Lower lobe of right lung (tissue), 2 donors: ENCODE measurements around the gene TMEM120A. TPM values are rescaled to one million over a fixed set of nuclear protein-coding genes. Genes with fewer than 3 reads are reported as not detected.

Experiments used
- ATAC-seq, 2 donors: fragments of 200-7000 bp; cut with Tn5 transposase; one replicate each; pipeline ENCODE4 v1.9.1; 2020 to 2022; ENCODE audit warnings: mild to moderate bottlenecking in 2 of 2, moderate library complexity in 2 of 2
- DNase-seq: peaks from one replicate; pipeline ENCODE4 v3.0.0-alpha.2; 2020
- H3K27ac ChIP-seq: fragments of 200-600 bp; one replicate; pipeline ENCODE4 v1.8.0; 2022
- H3K27me3 ChIP-seq: fragments of 200-600 bp; one replicate; pipeline ENCODE4 v1.8.0; 2022; ENCODE audit warnings: low read depth
- H3K36me3 ChIP-seq: fragments of 200-600 bp; one replicate; pipeline ENCODE4 v1.8.0; 2022; ENCODE audit warnings: mild to moderate bottlenecking
- H3K4me1 ChIP-seq: fragments of 200-600 bp; one replicate; pipeline ENCODE4 v1.8.0; 2022
- H3K4me3 ChIP-seq: fragments of 200-600 bp; one replicate; pipeline ENCODE4 v1.8.0; 2022; ENCODE audit warnings: mild to moderate bottlenecking
- H3K9me3 ChIP-seq: fragments of 200-600 bp; one replicate; pipeline ENCODE4 v1.8.0; 2022
- intact Hi-C: fragments of 100-400 bp; cut with DNase I; formaldehyde crosslinking; loops from one replicate; pipeline ENCODE4 v1.11.0; 2022
- total RNA-seq: library from RNA; stranded (reverse); fragmentation: NEBNext Ultra II Directional; extraction: Animal tissue kit (Norgen Biotek cat#: 25700); gene quantifications from one replicate; pipeline ENCODE4 v1.2.1, GENCODE V29; 2021
- TF ChIP-seq, protein P1 (sequence below): fragments of 200-600 bp; IDR thresholded peaks from one replicate; pipeline ENCODE4 v1.8.0; 2022; ENCODE audit warnings: antibody characterized with exemption, mild to moderate bottlenecking
- donor health status: DM: no; HTN: yes; CAD: no; lungs with severe emphysema.

Gene TMEM120A
- total RNA-seq, 1 donor from 2014 or later = 42.7 TPM

GRCh38 chr7:75988568-75989499 is 5.6 kb downstream of the TMEM120A start:
- peak; percentile 8 for DNase-seq
- Histone ChIP-seq H3K4me3 (no peak overlapping the region), H3K36me3 (peaks cover 53% of the 10 kb centered on the region), H3K4me1 (peaks cover 11% of the 10 kb centered on the region), H3K27me3 (no peaks in the 10 kb centered on the region), H3K27ac (no peak overlapping the region), H3K9me3 (no peaks in the 10 kb centered on the region)
- intact Hi-C loops = no loop called here
- TF ChIP-seq, protein P1, sequence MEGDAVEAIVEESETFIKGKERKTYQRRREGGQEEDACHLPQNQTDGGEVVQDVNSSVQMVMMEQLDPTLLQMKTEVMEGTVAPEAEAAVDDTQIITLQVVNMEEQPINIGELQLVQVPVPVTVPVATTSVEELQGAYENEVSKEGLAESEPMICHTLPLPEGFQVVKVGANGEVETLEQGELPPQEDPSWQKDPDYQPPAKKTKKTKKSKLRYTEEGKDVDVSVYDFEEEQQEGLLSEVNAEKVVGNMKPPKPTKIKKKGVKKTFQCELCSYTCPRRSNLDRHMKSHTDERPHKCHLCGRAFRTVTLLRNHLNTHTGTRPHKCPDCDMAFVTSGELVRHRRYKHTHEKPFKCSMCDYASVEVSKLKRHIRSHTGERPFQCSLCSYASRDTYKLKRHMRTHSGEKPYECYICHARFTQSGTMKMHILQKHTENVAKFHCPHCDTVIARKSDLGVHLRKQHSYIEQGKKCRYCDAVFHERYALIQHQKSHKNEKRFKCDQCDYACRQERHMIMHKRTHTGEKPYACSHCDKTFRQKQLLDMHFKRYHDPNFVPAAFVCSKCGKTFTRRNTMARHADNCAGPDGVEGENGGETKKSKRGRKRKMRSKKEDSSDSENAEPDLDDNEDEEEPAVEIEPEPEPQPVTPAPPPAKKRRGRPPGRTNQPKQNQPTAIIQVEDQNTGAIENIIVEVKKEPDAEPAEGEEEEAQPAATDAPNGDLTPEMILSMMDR = no peak
- no peak for ATAC-seq

DNA sequence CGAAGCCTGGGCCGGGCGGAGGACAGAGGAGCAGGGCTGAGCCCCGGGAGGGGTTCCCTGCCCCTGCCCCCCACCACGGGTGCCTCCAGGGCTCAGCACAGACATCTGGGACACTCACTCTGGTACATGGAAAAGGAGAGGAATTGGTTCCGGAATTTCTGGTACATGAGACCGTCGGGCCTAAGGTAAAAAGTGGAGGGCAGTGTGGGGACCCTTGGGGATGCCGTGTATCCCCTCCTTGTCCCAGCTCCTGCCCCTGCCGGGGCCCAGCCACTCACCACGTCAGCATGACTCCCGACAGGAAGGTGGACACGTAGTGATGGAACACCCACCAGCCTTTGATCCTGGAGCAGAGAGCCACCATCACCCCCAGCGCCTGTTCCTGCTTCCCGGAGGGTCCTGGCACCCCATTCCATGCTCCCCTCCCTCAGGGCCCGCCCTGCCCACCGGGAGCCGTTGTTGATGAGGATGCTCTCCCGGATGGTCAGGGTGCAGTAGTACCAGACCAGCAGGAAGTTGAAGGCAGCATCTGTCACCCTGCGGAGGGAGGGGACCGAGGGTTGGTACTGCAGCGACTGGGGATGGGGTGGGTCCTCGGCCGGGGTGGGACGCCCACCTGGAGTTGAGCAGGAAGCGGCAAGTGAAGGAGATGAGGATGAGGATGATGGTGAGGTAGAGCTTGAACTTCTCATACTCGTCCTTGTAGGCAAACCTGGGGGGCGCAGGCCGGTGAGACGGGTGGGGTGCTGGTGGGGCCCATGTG is 6.4 kb downstream of the TMEM120A start:
- intact Hi-C loops = no loop called here
- ATAC-seq (no peak), DNase-seq (no peak)
- Histone ChIP-seq H3K27ac (no peak overlapping the region), H3K27me3 (no peaks in the 10 kb centered on the region), H3K36me3 (peaks cover 62% of the 10 kb centered on the region), H3K9me3 (no peaks in the 10 kb centered on the region), H3K4me1 (peaks cover 3% of the 10 kb centered on the region), H3K4me3 (no peak overlapping the region)
- TF ChIP-seq, protein P1 = no peak

DNA sequence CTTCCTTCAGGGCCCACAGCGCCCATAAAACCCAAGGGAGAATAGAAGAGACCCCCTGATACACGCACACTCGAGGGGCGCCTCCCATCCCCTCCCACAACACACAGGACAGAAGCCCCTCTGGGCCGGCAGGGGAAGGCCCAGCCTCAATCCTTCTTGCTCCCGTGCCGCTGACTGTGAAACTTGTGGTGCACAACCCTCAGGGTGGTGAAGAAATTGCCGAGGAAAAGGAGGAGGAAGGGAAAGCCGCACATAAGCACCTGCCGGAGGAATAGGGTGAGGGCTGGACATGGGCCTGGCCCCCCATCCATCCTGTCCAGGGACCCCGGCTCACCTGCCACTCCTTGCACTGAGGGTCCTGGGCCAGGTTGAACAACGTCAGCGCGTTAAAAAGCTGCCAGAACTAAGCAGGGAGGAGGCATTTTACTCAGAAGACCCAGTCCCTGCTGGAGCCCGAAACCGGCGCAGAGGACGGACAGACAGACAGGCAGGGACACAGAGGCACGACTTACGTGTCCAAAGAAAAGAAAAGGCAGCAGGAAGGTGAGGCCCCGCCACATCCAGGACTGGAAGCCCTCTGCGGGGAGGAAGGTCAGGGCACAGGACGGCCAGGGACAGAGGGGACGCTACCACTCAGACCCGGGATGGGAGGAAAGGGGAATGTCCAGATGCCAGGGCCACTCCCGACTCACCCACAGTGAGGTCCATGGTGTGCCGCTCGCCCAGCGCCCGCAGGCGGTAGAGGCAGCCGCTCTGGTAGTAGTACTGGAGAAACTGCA is 7.2 kb downstream of the TMEM120A start:
- TF ChIP-seq, protein P1 = no peak
- intact Hi-C loops = no loop called here
- no peak for ATAC-seq
- Histone ChIP-seq H3K36me3 (peaks cover 69% of the 10 kb centered on the region), H3K9me3 (no peaks in the 10 kb centered on the region), H3K4me1 (no peaks in the 10 kb centered on the region), H3K27me3 (no peaks in the 10 kb centered on the region), H3K27ac (no peak overlapping the region), H3K4me3 (no peak overlapping the region)
- DNase-seq = peak; percentile 23

- ATAC-seq (no peak), DNase-seq (peak; percentile 38)
- Histone ChIP-seq H3K27ac (no peak overlapping the region), H3K4me1 (no peaks in the 10 kb centered on the region), H3K27me3 (no peaks in the 10 kb centered on the region), H3K4me3 (no peak overlapping the region), H3K9me3 (no peaks in the 10 kb centered on the region), H3K36me3 (peaks cover 69% of the 10 kb centered on the region)
- intact Hi-C loops = no loop called here
- TF ChIP-seq, protein P1 = no peak
Observed at GRCh38 chr7:75986147-75986781, 8.1 kb downstream of the TMEM120A start.
